HL-60 (cell line): ENCODE data around the gene PYGB.
"Not testable (repeated sequence)": the region's sequence is repeated elsewhere in the genome, so short reads cannot be mapped to it uniquely, and the experiment has no call there.

Source experiments
- DNase-seq, 2 experiments: peaks; one replicate each; pipeline ENCODE4 v3.0.0-alpha.2; 2010 to 2020; ENCODE audit warnings: low read depth in 1 of 2, low spot score in 1 of 2
- H3K27ac ChIP-seq: fragments of 250-450 bp; sonication (Bioruptor Pico); replicated peaks from 2 replicates; pipeline ENCODE4 v1.5.1; 2020; ENCODE audit warnings: mild to moderate bottlenecking, moderate library complexity
- H3K27me3 ChIP-seq: fragments of 250-450 bp; sonication (Bioruptor Pico); 2 replicates; pipeline ENCODE4 v1.5.1; 2021; ENCODE audit warnings: mild to moderate bottlenecking, moderate library complexity; ENCODE audit not compliant: insufficient read depth, poor library complexity, severe bottlenecking
- H3K4me3 ChIP-seq: replicated peaks from 2 replicates; pipeline ENCODE4 v1.5.1; 2011; ENCODE audit warnings: mild to moderate bottlenecking, control low read depth, low read length; ENCODE audit not compliant: insufficient read depth
- CTCF ChIP-seq: IDR thresholded peaks from one replicate; pipeline ENCODE4 v1.5.1; 2011; ENCODE audit warnings: low read length, control low read depth, inconsistent platforms; ENCODE audit not compliant: insufficient read depth
- GABPA ChIP-seq: IDR thresholded peaks from 2 replicates; pipeline ENCODE4 v1.6.1; 2012; ENCODE audit warnings: low read depth
- POLR2AphosphoS5 ChIP-seq: IDR thresholded peaks from 2 replicates; pipeline ENCODE4 v1.6.1; 2012; ENCODE audit warnings: low read depth
- REST ChIP-seq: IDR thresholded peaks from 2 replicates; pipeline ENCODE4 v1.6.1; 2012; ENCODE audit warnings: low read depth; ENCODE audit not compliant: insufficient replicate concordance
- SPI1 ChIP-seq: IDR thresholded peaks from 2 replicates; pipeline ENCODE4 v1.6.1; 2012; ENCODE audit warnings: low read depth, mild to moderate bottlenecking, borderline replicate concordance

The PYGB gene

GRCh38 chr20:25239387-25240370, 8.2 kb upstream of the PYGB start:
- Histone ChIP-seq H3K27ac (no peak overlapping the region), H3K4me3 (no peak overlapping the region), H3K27me3 (no peaks in the 10 kb centered on the region)
- no peak for TF ChIP-seq GABPA
- DNase-seq, result no peak

- H3K4me3 ChIP-seq, DNase-seq, H3K27ac ChIP-seq, H3K27me3 ChIP-seq: not testable (repeated sequence)
These were observed 6.8 kb upstream of the PYGB start for GRCh38 chr20:25240851-25241658.

- not testable (repeated sequence) for DNase-seq
These were observed 6.3 kb upstream of the PYGB start for GRCh38 chr20:25241659-25241955.

GRCh38 chr20:25242231-25242630, 5.7 kb upstream of the PYGB start:
- no peaks in the 10 kb centered on the region for H3K27me3 ChIP-seq
- H3K4me3 ChIP-seq, result no peak overlapping the region
- no peak for DNase-seq
- no peak for TF ChIP-seq REST
- no peak for TF ChIP-seq POLR2AphosphoS5
- TF ChIP-seq SPI1, result no peak
- TF ChIP-seq CTCF, result no peak
- TF ChIP-seq GABPA, result no peak
- H3K27ac ChIP-seq, result no peak overlapping the region

More at GRCh38 chr20:25241659-25241955, 6.3 kb upstream of the PYGB start:
- not testable (repeated sequence) for H3K27ac ChIP-seq, H3K27me3 ChIP-seq, H3K4me3 ChIP-seq

- Histone ChIP-seq H3K27ac (no peak overlapping the region), H3K27me3 (no peaks in the 10 kb centered on the region), H3K4me3 (no peak overlapping the region)
- no peak for DNase-seq
- TF ChIP-seq POLR2AphosphoS5, result no peak
These were observed 4.4 kb upstream of the PYGB start for GRCh38 chr20:25243416-25243979.

- DNase-seq, result no peak
- TF ChIP-seq SPI1, result no peak
- TF ChIP-seq CTCF, result no peak
- TF ChIP-seq GABPA, result no peak
- TF ChIP-seq REST, result no peak
- Histone ChIP-seq H3K4me3 (no peak overlapping the region), H3K27me3 (no peaks in the 10 kb centered on the region), H3K27ac (no peak overlapping the region)
These were observed 2.9 kb upstream of the PYGB start for GRCh38 chr20:25244976-25245375.
